ENCODE results near the gene BABAM2.

- TF ChIP-seq EZH2phosphoT487 (IDR thresholded peaks at IDR 0.05; ENCODE audit: low read length) (no peak), CTCF (IDR thresholded peaks at IDR 0.05; ENCODE audit: low read length) (no peak), EZH2 (optimal IDR thresholded peaks at IDR 0.05; ENCODE audit: low read depth, low read length) (no peak)
Observed at GRCh38 chr2:28096421-28096820, 205.9 kb downstream of the BABAM2 start.
